Body of pancreas (tissue), 4 donors: ENCODE results near the gene WDFY3. TPM values are rescaled to one million over a fixed set of nuclear protein-coding genes. Genes with fewer than 3 reads are reported as not detected.

Source experiments
- ATAC-seq: fragments of 150-250 bp; one replicate; pipeline ENCODE4 v1.9.1; 2016
- DNase-seq, 4 donors: peaks; one replicate each; pipeline ENCODE4 v3.0.0-alpha.2; 2019
- H3K27ac ChIP-seq, 4 donors: fragments of 200-600 bp; sonication (generic); 1 replicate in 3 of 4; 2 replicates in 1 of 4; pipeline versions ENCODE4 v1.5.1 to v1.6.1; 2016 to 2019; ENCODE audit warnings: mild to moderate bottlenecking in 1 of 4, mixed read lengths in 1 of 4, moderate library complexity in 1 of 4
- H3K27me3 ChIP-seq, 2 donors: fragments of 200-600 bp; sonication (generic); one replicate each; pipeline ENCODE4 v1.6.0; 2016; ENCODE audit warnings: mild to moderate bottlenecking in 1 of 2
- H3K36me3 ChIP-seq, 2 donors: fragments of 200-600 bp; sonication (generic); replicated peaks in 1 of 2; 2 replicates each; pipeline ENCODE4 v1.5.1; 2016; ENCODE audit warnings: low read depth in 2 of 2; ENCODE audit not compliant: insufficient read depth in 1 of 2
- H3K4me1 ChIP-seq: fragments of 200-600 bp; sonication (generic); one replicate; pipeline ENCODE4 v1.6.0; 2016
- H3K4me3 ChIP-seq, 2 donors: fragments of 200-600 bp; sonication (generic); 1 replicate in 1 of 2; 2 replicates in 1 of 2; pipeline ENCODE4 v1.5.1; 2016 to 2019
- H3K9me3 ChIP-seq, 3 donors: fragments of 200-600 bp; sonication (generic); 1 replicate in 2 of 3; 2 replicates in 1 of 3; pipeline ENCODE4 v1.5.1; 2016
- CTCF ChIP-seq, 7 experiments: fragments of 450-650 bp in 4 of 7; fragments of 200-600 bp in 3 of 7; sonication (generic) in 3 of 7; IDR thresholded peaks; one replicate each; pipeline ENCODE4 v1.5.1; 2016 to 2019; ENCODE audit warnings: antibody characterized with exemption in 7 of 7
- POLR2A ChIP-seq, 3 donors: fragments of 450-650 bp; IDR thresholded peaks; one replicate each; pipeline ENCODE4 v1.6.1; 2016; ENCODE audit warnings: antibody characterized with exemption in 3 of 3, mild to moderate bottlenecking in 2 of 3
- WGBS, 2 donors: methylation state at CpG; one replicate each; pipeline ENCODE4 v1.1.5; 2017; 5-methylcytosine and 5-hydroxymethylcytosine counted together
- intact Hi-C: fragments of 100-400 bp; cut with DNase I; formaldehyde crosslinking; loops from one replicate; pipeline ENCODE4 v1.15.1; 2023
- total RNA-seq, 2 donors: library from RNA; depleted of rRNA; stranded (reverse); fragments of >200 nt; gene quantifications; one replicate each; pipeline ENCODE4 v1.1.0, GENCODE V29; 2016

WDFY3 gene
- total RNA-seq, 2 donors from 2014 or later: 36.1 to 55.0 TPM

- ATAC-seq (no peak), DNase-seq (no peak)
- TF ChIP-seq POLR2A (IDR thresholded peaks at IDR 0.05) (no peak), CTCF (IDR thresholded peaks at IDR 0.05) (no peak)
- Histone ChIP-seq H3K4me3 (no peak overlapping the region), H3K36me3 (no peaks in the 10 kb centered on the region), H3K9me3 (no peaks in the 10 kb centered on the region), H3K4me1 (peaks cover 45% of the 10 kb centered on the region), H3K27me3 (no peaks in the 10 kb centered on the region), H3K27ac (peak overlapping the region in 2 of 4 donors; percentile 36 to 57)
- intact Hi-C loops: no loop called here
- 59 to 62% methylated on average over 6 of the region's 6 CpGs for WGBS, 2 donors
Measured at GRCh38 chr4:84954982-84955567, 11.4 kb downstream of the WDFY3 start.

GRCh38 chr4:84952776-84953175 lies 13.7 kb downstream of the WDFY3 start:
- TF ChIP-seq CTCF (IDR thresholded peaks at IDR 0.05) (no peak), POLR2A (IDR thresholded peaks at IDR 0.05) (no peak)
- H3K4me1 ChIP-seq: peaks cover 57% of the 10 kb centered on the region

GRCh38 chr4:84952004-84952403 lies 14.5 kb downstream of the WDFY3 start:
- DNase-seq (no peak), ATAC-seq (peak; percentile 68)
- H3K4me3 ChIP-seq: no peak overlapping the region
- WGBS, 2 donors: 0 to 5% methylated on average over 1 of the region's 1 CpG
- H3K27me3 ChIP-seq: no peaks in the 10 kb centered on the region
- H3K4me1 ChIP-seq: peaks cover 50% of the 10 kb centered on the region
- intact Hi-C loops: no loop called here
- H3K9me3 ChIP-seq: no peaks in the 10 kb centered on the region
- TF ChIP-seq POLR2A (IDR thresholded peaks at IDR 0.05) (no peak), CTCF (IDR thresholded peaks at IDR 0.05) (no peak)
- H3K27ac ChIP-seq: peak overlapping the region in 1 of 4 donors; percentile 32
- H3K36me3 ChIP-seq: no peaks in the 10 kb centered on the region

More at GRCh38 chr4:84952776-84953175, 13.7 kb downstream of the WDFY3 start:
- no peak for ATAC-seq
- H3K4me3 ChIP-seq: no peak overlapping the region
- no peaks in the 10 kb centered on the region for H3K27me3 ChIP-seq
- intact Hi-C loops: no loop called here
- DNase-seq: no peak
- 89% methylated on average over 1 of the region's 1 CpG for WGBS, 2 donors
- no peaks in the 10 kb centered on the region for H3K36me3 ChIP-seq
- no peak overlapping the region for H3K27ac ChIP-seq
- no peaks in the 10 kb centered on the region for H3K9me3 ChIP-seq

GRCh38 chr4:84948056-84948455 lies 18.4 kb downstream of the WDFY3 start:
- Histone ChIP-seq H3K4me1 (peaks cover 31% of the 10 kb centered on the region), H3K36me3 (no peaks in the 10 kb centered on the region), H3K27me3 (no peaks in the 10 kb centered on the region), H3K27ac (peak overlapping the region in 1 of 4 donors; percentile 9), H3K9me3 (no peaks in the 10 kb centered on the region), H3K4me3 (no peak overlapping the region)
- DNase-seq: no peak
- TF ChIP-seq POLR2A (IDR thresholded peaks at IDR 0.05) (no peak), CTCF (IDR thresholded peaks at IDR 0.05) (no peak)
- intact Hi-C loops: no loop called here
- no peak for ATAC-seq
- WGBS, 2 donors: 60 to 74% methylated on average over 2 of the region's 2 CpGs

GRCh38 chr4:84944947-84945346 lies 21.5 kb downstream of the WDFY3 start:
- intact Hi-C loops: no loop called here
- DNase-seq: no peak
- WGBS, 2 donors: 32 to 47% methylated on average over 1 of the region's 1 CpG
- Histone ChIP-seq H3K4me1 (peaks cover 22% of the 10 kb centered on the region), H3K4me3 (no peak overlapping the region), H3K36me3 (no peaks in the 10 kb centered on the region), H3K9me3 (peaks cover 0 to 9% (median 0%) of the 10 kb centered on the region in 3 donors), H3K27me3 (no peaks in the 10 kb centered on the region), H3K27ac (no peak overlapping the region)
- no peak for TF ChIP-seq POLR2A (IDR thresholded peaks at IDR 0.05)
- TF ChIP-seq CTCF (IDR thresholded peaks at IDR 0.05): no peak
- ATAC-seq: no peak
